ENCODE results near the gene CPS1.

The CPS1 gene

DNA sequence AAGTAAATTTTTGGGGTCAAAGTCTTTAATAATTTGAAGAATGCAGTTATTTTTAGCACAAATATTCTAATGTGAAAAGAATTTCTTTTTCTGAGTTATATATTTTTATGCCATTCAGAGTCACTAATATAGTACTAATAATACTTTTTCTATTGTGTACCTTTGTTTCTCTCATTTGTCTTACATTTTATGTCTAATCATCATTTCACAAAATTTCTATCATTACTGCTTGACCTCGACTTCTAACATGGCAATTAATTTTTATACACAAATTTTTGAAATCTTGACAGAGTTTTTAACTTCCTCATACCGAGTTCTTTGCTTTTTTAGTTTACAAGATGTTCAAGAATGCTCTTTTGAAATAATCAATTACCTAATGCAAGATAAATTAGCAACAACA is 8.4 kb upstream of the CPS1 start:
- DNase-seq: no peak

DNA sequence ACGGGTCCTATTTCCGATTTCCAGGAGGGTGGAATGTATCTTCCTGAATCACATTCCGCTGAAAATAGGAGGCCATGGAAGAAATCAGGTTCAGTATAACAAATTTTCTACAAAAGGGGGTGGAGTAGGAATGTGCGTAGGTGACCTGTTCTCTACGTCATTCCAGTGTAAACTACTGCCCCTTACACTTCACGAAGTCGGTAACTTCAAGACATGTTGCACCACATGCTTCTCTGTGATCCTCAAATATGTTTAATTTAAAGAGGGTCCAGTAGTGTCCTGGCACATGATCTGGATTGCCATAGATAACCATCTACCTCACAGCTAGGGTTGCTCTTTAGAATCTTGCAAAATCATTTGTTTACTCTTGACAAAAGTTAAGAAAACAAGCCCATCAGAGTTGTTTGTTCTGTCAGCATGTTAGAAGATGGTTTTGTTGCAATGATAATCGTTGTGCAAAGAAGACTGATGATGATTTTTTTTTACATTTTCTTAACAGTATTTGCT is 7.5 kb upstream of the CPS1 start:
- DNase-seq: no peak

DNA sequence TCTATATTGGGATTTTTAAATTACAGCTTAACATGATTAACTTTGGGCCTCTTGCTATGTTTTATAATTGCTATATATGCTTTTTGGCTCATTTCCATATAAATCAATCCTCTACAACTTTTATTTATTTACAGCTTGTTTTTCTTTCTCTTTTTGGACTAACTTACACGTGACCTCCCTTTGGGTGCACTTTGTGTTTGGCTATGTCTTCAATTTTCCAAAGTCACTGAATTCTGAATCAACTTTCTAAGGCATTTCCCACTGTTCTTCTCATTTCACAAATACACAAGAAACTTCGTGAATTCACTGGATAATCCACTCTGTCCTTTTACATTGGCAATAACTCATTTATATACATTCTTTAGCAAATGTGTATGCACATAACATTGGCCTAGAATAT is 5.4 kb upstream of the CPS1 start:
- no peak for DNase-seq

- DNase-seq: no peak
Observed at GRCh38 chr2:210553373-210553772, 3.0 kb upstream of the CPS1 start.

- no peak for DNase-seq
Observed at GRCh38 chr2:210555555-210555954, 844 bp upstream of the CPS1 start.

DNA sequence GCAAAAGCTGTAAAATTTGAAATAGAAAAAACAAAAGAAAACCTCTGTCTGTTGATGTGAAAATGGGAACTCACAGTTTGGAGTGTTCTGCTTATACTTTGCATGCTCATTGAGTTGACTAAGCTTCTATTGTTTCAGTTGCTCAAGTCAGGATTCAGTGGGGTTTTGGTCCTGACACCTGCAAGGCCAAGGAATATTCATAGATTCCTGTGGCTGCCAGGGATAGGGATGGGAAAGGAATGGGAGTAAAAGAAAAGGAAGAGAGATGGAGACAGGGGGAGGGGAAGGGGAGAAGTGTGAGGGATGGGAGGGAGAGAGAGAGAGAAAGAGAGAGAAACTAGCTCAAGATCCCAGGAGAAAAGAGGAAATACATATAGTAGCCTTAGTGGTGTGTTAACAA is 1.3 kb downstream of the CPS1 start:
- no peak for DNase-seq

- DNase-seq: no peak
Observed at GRCh38 chr2:210558708-210559107, 2.3 kb downstream of the CPS1 start.

DNA sequence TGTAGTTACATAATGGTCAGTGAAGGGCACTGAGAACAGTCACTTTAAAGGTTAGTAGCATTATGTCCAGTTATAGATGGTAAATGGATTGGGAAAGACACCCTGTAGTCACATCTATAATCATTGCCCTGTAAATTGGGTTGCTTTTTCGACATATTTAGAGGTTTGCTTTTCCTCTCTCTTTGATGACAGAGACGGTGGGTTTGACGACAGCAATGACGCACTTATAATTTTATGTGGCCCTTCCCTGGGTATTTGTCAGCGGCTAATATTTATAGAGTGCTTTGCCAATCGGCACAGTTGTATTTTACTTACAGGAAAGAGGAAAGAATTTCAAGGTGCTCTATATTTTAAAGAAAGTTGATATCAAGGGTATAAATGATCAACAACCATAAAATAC is 2.8 kb downstream of the CPS1 start:
- DNase-seq: no peak

GRCh38 chr2:210561475-210561874 is 5.1 kb downstream of the CPS1 start:
- no peak for DNase-seq

DNA sequence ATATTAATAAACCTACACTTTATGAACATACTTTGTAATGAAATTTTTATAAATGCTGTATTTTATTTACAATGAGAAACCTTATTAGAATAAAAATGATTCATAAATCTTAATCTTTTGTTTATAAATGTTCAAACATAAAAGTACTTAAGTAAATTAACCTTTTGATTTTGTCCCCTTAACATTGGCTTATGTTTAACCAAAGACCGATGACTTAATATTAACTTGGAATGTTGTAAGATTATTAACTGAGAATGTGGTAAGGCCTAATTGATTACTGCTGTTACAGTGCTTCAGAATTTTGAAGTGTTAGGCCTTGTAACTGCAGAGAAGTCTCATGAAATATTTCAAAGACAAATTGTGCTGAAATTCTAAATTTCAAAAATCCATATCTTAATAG is 5.7 kb downstream of the CPS1 start:
- DNase-seq: no peak

DNA sequence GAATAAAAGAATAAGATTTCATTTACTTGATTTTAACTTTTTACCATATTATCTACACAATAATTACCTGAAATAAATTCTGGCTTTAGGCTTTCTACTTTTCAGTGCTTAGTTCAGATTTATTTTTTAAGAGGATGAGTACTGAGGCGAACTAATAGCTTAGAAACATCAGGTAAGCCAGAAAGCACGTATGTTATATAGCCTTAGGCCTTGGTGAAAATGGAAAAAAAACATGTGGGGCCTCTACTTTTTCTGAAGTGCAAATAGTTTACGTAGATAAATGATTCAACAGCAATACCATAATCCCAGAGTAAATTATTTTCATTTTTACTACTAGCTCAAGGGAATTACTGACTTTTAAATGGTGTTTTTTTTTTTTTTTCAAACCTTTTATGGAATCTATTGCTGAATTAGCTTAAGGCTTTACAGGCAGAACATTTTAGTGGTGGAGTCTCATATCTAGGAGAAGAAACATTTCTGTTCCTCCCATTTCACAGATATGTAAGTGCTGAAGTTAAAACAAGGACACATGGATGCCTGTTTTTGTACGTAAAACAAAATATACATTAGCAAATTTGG is 6.2 kb downstream of the CPS1 start:
- DNase-seq: no peak

- DNase-seq: no peak
Observed at GRCh38 chr2:210567279-210567678, 10.9 kb downstream of the CPS1 start.

DNA sequence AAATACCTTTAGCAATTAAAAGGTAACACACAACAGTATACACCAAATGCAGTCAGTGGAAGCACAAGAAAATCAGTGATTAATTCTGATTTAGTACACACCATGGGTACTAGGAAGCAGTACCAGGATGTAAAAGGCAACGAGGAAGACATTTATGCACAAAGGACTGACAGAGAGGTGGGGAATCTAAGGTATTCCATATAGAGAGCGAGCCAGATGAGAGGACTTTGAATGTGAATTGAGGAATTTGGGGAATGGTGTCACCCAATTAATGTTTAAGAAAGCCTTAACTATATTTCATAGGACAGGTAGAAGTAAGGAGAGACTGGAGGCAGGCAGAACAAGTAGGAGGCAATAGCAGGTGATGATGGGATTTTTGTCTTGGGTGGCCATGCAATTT is 11.7 kb downstream of the CPS1 start:
- no peak for DNase-seq

- DNase-seq: peak; percentile 37
Observed at GRCh38 chr2:210577263-210578071, 21.1 kb downstream of the CPS1 start.

DNA sequence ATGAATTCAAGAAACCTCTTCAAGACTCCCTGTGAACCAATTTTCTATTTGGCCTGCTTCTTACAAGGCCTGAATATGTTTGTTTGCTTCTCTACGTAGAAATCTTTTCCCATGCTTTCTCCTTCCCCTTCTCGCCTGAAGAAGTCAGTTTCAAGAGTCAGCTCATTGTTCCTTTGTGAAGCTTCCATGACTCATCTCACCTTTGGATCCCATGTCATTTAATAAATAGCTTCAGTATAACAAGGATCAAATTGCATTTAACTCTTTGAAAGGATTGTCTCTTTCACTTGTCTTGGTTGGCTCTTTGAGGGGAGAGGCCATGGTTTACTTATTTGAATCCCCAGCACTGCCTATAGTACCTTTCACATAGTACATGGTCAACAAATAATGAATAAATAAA is 28.4 kb downstream of the CPS1 start:
- DNase-seq: no peak

DNA sequence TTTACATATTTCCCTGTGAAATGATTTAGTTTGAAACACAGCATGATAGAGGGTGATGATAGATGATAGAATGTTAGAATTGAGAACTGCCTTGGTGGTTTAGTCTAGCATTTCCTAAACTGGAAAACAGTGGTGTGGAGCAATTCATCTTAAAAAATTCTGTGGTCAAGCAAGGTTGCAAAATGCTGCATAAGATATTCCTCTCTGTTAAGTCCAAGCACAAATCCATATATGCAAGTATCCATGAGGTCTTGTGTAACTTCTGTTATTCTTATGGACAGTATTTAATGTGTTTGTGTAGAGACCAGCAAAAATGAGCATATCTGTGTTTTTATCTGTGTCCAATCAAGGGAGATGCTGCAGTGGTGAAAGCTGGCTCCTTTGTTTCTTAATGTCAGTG is 30.0 kb downstream of the CPS1 start:
- DNase-seq: no peak

GRCh38 chr2:210591663-210592062 is 35.3 kb downstream of the CPS1 start:
- DNase-seq: no peak

GRCh38 chr2:210592726-210593125 is 36.3 kb downstream of the CPS1 start:
- no peak for DNase-seq

- DNase-seq: no peak
Observed at GRCh38 chr2:210593166-210593565, 36.8 kb downstream of the CPS1 start.

GRCh38 chr2:210598219-210598618 is 41.8 kb downstream of the CPS1 start:
- no peak for DNase-seq

DNA sequence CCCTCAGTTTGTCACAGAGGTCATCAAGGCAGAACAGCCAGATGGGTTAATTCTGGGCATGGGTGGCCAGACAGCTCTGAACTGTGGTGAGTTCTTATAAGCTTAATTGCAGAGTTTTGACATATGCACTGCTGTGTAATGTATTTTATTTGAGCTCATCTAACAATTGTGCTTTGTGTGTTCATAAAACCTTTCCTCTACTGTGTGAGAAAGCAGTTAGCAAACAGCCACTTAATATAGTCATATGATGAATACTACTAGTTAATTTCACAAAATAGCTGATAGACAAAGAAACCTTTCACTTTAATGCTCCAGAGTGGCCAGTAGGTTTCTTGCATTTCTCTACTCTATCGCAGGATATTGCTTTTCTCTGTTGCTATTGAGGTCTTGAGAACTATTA is 43.1 kb downstream of the CPS1 start:
- DNase-seq: no peak

DNA sequence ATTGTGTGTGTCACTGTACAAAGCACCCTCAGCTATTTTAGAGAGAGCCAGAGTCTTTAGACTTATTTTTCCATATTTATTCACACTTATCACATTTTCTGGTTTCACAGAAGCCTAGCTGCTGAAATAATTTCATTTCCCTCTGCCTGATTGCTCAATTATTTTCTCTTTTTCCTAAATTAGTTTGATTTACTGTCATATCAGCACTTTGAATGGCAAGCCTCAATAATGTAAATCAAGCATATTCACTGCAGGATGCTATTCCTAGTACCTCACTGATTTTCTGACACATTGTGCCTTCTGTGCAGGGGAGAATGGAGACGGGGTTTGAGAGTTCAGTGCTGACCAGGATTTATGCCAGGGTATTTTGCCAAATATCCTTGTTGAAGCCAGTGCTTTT is 48.3 kb downstream of the CPS1 start:
- DNase-seq: no peak

GRCh38 chr2:210606001-210606400 is 49.6 kb downstream of the CPS1 start:
- DNase-seq: no peak

DNA sequence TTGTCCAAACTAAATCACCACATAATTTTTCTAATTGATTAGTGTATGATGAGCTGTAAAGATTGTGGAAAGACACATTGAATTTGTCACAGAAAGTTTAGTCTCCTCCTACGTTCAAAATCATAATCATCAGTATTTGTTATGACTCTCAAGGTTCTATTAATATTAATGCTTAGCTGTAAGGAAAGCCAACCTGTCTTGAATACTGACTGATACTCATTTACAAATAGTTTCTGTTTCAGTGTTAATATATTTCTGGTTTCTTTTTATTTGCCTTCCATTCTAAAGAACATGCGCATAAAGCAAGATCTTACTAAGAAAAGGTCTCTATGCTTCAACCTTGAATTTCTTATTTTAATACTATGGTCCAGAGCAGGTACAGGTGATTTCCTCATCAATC is 55.1 kb downstream of the CPS1 start:
- no peak for DNase-seq

DNA sequence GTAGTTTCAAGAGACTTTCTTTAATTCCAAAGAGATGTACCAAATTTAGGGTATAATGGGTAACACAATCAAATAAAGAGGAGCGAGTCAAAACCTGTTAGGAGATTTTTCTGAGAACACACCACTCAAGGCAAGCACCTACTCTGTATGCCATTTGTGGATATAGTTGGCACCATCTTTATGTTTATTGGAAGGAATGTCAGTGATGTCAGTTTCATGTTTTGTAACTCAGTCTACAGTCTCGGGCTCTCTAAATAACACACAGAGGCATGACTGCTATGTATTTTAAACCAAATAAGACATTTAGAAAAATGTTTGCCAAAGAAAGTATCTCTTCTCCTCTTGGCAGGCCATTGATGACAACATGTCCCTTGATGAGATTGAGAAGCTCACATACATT is 59.7 kb downstream of the CPS1 start:
- DNase-seq: no peak

Data from activated CD4-positive, alpha-beta T cell treated with anti-CD3 and anti-CD28 coated beads, Interleukin-2, amount 50 U/mL, for 16 hours (primary cell).